Measurements from ENCODE around the gene ATXN7L1.
"Not testable (repeated sequence)": the region's sequence is repeated elsewhere in the genome, so short reads cannot be mapped to it uniquely, and the experiment has no call there.

ATXN7L1 gene

DNA sequence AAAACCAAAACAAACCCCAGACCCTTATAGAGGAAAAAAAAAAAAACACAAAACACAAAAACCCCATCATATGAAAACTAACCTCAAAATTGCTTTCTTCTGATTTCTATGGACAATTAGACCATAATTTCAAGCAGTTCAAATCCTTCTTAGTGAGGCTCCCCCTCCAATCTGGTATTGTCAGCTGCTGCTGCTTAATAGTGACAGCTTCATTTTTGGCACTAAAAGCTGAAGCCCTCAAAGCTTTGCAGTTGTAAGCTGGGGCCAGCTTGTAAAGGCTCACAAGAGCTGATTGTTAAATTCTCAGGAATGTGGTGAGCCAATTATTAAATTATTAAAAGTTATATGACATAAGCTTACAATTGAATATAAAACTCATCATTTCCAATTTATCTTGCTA is 21.9 kb downstream of the ATXN7L1 start:
- H3K4me3 ChIP-seq (ENCODE audit: low read depth, low read length): no peak overlapping the region
- no peaks in the 10 kb centered on the region for H3K36me3 ChIP-seq (replicated peaks)
- H3K27me3 ChIP-seq (replicated peaks): no peaks in the 10 kb centered on the region
- no peak for TF ChIP-seq CTCF (IDR thresholded peaks at IDR 0.05; ENCODE audit: low read depth, low read length, missing control alignments)
- in situ Hi-C loops (cut with HindIII; ENCODE audit: low pct_ligation_motif_present, low sequenced_read_pairs): no loop called here
- no peak overlapping the region for H3K27ac ChIP-seq
- DNase-seq: no peak

DNA sequence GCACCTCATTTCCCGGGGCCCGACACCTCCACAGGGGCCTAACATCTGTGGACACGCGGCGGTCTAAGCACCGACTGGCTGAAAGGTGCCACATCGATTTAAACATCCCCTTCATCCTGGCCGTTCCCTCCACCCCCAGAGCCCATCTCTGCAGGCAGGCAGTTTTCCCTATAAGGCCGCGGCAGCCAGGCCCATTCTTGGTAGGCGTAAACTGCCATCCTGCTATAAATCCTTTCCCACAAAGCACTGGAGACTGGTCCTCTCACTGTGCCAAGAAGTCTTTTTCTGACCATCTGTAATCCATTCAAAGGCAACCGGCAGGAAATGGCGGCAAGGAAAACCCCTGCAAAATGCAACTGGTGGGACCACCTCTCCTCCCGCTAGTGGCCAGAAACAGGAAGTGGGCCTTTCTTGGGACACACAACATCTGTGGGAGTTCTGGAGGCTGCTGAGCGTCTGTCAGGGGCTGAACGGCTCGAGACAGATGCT is 22.4 kb downstream of the ATXN7L1 start:
- H3K4me3 ChIP-seq (ENCODE audit: low read depth, low read length): no peak overlapping the region
- no peak overlapping the region for H3K27ac ChIP-seq
- no peaks in the 10 kb centered on the region for H3K27me3 ChIP-seq (replicated peaks)
- DNase-seq: no peak
- peak; percentile 37 for TF ChIP-seq CTCF (IDR thresholded peaks at IDR 0.05; ENCODE audit: low read depth, low read length, missing control alignments)
- no peaks in the 10 kb centered on the region for H3K36me3 ChIP-seq (replicated peaks)
- in situ Hi-C loops (cut with HindIII; ENCODE audit: low pct_ligation_motif_present, low sequenced_read_pairs): no loop called here

DNA sequence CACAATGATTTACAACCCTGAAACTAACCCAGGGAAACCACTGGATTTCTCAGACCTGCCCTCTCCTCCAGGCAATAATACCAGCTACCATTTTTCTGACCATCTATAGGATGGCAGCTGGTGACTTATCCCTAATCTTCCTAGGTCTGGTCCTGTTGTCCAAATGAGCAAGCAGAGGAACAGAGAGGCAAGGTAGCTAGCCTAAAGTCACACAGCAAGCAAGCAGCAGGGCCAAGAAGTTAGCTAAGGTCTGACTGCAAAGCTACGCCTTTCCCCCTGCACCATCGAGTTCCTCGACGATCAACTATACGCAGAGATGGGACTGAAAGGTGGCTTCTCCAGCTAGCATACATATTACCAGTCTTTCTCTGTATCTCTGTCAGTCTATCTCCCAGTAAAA is 25.3 kb downstream of the ATXN7L1 start:
- no peak overlapping the region for H3K27ac ChIP-seq
- in situ Hi-C loops (cut with HindIII; ENCODE audit: low pct_ligation_motif_present, low sequenced_read_pairs): no loop called here
- no peak for TF ChIP-seq CTCF (IDR thresholded peaks at IDR 0.05; ENCODE audit: low read depth, low read length, missing control alignments)

DNA sequence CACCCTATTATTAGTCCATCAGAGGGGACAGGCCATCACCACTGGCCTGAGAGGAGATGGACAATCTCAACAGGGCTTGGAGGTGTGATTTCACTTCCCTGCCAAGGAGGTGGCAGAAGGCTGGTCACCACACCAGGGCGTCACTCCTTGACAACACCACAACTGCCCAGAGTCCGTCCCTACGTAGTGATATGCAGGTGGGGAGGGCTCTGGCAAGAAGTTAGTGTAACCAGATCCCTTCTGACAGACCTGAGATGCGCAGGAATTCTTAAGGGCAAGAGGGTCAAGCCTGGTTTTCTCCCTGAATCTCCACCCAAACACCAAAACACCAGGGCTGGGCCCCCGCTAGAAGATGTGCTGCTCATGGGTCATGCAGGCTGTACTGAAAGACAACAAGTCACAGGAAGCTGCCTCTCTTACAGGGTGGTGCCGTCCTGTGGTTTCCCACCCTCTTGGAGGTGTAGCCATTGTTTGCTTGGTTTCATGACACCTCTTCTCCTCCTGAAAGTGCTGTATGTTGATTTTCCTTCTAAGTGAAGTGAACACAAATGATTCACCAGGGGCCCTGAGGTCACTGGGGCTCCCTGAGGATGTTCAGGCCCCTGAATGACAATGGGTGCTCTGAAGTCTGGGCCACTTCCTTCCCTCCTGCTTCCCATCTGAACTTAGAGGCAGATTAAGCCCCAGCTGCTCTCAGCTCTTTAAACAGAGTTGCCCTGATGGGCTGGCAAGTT is 27.1 kb downstream of the ATXN7L1 start:
- H3K4me3 ChIP-seq (ENCODE audit: low read depth, low read length): no peak overlapping the region
- in situ Hi-C loops (cut with HindIII; ENCODE audit: low pct_ligation_motif_present, low sequenced_read_pairs): no loop called here
- TF ChIP-seq CTCF (IDR thresholded peaks at IDR 0.05; ENCODE audit: low read depth, low read length, missing control alignments): no peak
- H3K27me3 ChIP-seq (replicated peaks): no peaks in the 10 kb centered on the region
- DNase-seq: peak; percentile 36
- H3K36me3 ChIP-seq (replicated peaks): no peaks in the 10 kb centered on the region
- H3K27ac ChIP-seq: peak overlapping the region; percentile 19

More for the DNA sequence above, 25.3 kb downstream of the ATXN7L1 start:
- Histone ChIP-seq H3K27me3 (replicated peaks) (no peaks in the 10 kb centered on the region), H3K4me3 (ENCODE audit: low read depth, low read length) (no peak overlapping the region), H3K36me3 (replicated peaks) (no peaks in the 10 kb centered on the region)
- no peak for DNase-seq

DNA sequence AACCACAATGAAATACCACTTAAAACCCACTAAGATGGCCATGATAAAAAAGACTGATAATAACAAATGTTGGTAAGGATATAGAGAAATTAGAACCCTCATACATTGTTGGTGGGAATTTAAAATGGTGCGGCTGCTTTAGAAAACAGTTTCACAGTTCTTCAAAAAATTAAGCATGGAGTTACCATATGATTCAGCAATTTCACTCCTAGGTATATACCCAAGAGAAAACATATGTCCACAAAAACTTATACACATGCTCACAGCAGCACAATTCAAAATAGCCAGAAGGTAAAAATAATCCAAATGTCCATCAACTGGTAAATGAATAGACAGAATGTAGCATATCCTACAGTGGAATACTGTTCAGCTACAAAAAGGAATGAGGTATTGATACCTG is 30.0 kb downstream of the ATXN7L1 start:
- in situ Hi-C loops (cut with HindIII; ENCODE audit: low pct_ligation_motif_present, low sequenced_read_pairs): no loop called here
- H3K4me3 ChIP-seq (ENCODE audit: low read depth, low read length): no peak overlapping the region

DNA sequence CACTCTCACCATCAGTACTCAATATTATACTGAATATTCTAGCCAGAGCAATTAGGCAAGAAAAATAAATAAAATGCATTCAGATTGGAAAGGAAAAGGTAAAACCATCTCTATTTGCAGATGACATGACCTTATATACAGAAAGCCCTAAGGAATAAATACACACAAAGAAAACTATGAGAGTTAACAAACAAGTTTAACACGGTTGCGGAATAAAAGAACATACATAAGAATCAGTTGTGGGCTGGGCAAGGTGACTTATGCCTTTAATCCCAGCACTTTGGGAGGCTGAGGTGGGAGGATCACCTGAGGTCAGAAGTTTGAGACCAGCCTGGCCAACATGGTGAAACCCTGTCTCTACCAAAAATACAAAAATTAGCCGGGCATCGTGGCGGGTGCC is 31.7 kb downstream of the ATXN7L1 start:
- in situ Hi-C loops (cut with HindIII; ENCODE audit: low pct_ligation_motif_present, low sequenced_read_pairs); H3K36me3 ChIP-seq (replicated peaks): not testable (repeated sequence)

More for the DNA sequence above, 30.0 kb downstream of the ATXN7L1 start:
- DNase-seq: no peak
- no peaks in the 10 kb centered on the region for H3K27me3 ChIP-seq (replicated peaks)
- H3K36me3 ChIP-seq (replicated peaks): no peaks in the 10 kb centered on the region
- no peak for TF ChIP-seq CTCF (IDR thresholded peaks at IDR 0.05; ENCODE audit: low read depth, low read length, missing control alignments)
- no peak overlapping the region for H3K27ac ChIP-seq

More for the DNA sequence above, 31.7 kb downstream of the ATXN7L1 start:
- H3K27me3 ChIP-seq (replicated peaks); DNase-seq; H3K4me3 ChIP-seq (ENCODE audit: low read depth, low read length); H3K27ac ChIP-seq: not testable (repeated sequence)
